Activated CD8-positive, alpha-beta memory T cell treated with anti-CD3 and anti-CD28 coated beads for 48 hours (primary cell): ENCODE measurements around the gene NUDT9.
"Not testable (repeated sequence)": the region's sequence is repeated elsewhere in the genome, so short reads cannot be mapped to it uniquely, and the experiment has no call there.

Experiments used
- DNase-seq, 3 experiments: peaks; one replicate each; pipeline ENCODE4 v3.0.0-alpha.2; 2020; ENCODE audit warnings: low read depth in 2 of 3, low spot score in 2 of 3

Gene NUDT9

DNA sequence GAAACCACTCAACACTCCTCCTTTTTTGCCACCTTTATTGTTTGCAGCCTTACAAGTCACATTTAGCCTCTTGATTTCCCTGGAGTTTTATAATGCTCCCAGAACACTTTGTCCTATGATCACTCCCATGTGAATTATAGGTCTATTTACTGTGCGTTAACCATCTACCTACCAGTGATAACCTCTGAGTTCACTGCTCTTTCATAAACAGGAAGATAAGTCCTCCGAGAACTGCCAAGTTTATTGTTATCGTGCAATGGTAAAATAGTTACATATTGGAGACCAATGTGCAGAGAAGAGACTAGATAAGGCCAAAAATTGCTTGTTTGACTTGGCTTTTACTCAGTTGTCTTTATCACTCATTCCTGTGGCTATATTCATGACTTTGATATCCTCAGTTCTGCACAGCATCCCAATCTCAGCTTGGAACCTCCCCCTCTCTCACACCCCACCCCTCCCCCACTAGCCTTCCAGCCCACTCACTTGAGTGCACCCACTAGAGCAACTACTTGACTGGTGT is 12.9 kb upstream of the NUDT9 start:
- no peak for DNase-seq

DNA sequence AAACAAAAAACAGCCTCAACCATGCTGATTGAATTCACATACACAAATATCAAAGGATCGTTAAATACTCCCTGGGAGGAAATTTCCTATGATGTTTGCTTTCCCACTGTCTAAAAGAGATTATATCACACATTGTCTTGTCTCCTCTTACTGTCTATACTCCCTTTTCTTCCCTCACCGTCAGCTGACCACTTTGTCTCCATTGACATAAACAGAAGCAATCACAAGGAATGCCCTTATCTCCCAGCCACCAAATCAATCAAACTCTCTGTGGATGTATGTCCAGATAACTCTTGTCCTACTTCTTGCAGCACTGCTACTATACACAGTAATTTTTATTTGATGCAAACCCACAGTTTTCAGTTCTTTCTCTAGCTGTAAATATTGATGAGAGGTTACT is 12.2 kb upstream of the NUDT9 start:
- no peak for DNase-seq

DNA sequence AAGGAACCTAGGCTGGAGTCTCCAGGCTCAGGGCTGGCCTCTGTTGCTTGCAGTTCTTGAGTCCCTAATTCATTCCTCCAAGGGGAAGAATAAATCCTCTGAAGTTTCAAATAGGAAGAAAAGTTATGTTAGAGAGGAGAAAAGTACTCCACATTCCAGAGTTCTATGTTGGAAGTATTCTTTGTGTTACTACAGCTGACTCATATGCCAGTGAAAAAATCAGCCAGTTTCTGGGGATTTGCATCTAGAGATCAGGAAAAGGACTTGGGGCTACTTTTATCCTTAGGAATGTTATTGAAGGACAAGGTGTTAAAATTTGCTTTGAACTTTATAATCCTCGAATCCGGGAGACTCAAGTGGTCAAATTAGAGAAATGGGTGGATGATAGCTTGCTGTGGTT is 11.7 kb upstream of the NUDT9 start:
- no peak for DNase-seq

DNA sequence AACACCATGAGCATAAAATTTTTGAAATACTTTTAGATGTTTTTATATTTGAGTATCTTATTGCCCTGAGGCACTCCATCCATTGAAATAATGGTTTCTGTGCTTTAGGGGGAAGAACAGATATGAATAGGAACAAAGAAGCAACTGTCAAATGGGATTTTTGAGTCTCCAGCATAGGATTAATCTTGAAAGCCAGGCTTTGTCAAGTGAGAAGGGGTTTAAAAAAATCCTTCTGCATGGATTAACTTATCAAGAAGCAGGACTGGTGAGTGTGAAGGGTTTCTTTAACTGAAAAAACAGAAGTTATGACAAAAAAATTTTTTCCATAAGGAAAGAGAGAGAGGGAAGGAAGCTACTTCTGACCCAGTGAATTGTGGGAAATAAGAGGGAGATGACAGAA is 7.6 kb upstream of the NUDT9 start:
- no peak for DNase-seq

DNA sequence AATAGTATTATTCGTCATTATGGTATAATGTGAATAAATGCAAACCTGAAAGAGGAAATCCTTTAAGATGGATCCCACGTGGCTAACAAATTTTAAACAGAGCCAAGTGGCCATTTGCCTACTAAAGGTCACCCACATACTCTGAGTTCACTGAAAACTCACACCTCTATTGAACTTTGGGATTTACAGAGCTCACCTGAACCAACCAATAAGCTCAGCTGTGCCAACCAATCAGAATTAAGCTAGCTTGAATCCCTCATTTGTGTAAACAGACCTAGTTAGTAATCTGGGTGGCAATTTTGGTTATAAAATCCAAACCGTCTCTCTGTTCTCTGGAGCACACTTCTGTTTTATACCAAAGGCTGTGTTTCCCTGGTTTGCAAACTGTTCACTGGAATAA is 5.4 kb upstream of the NUDT9 start:
- DNase-seq: no peak

DNA sequence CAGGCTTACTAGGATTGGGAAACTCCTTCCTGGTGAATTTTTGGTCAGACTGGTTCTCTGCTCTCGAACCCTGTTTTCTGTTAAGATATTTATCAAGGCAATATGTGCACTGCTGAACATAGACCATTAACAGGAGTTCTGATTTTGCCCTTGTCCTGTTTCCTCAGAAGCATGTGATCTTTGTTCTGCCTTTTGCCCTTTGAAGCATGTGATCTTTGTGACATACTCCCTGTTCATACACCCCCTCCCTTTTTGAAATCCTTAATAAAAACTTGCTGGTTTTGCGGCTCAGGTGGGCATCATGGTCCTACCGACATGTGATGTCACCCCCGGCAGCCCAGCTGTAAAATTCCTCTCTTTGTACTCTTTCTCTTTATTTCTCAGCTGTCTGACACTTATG is 4.0 kb upstream of the NUDT9 start:
- DNase-seq: not testable (repeated sequence)

DNA sequence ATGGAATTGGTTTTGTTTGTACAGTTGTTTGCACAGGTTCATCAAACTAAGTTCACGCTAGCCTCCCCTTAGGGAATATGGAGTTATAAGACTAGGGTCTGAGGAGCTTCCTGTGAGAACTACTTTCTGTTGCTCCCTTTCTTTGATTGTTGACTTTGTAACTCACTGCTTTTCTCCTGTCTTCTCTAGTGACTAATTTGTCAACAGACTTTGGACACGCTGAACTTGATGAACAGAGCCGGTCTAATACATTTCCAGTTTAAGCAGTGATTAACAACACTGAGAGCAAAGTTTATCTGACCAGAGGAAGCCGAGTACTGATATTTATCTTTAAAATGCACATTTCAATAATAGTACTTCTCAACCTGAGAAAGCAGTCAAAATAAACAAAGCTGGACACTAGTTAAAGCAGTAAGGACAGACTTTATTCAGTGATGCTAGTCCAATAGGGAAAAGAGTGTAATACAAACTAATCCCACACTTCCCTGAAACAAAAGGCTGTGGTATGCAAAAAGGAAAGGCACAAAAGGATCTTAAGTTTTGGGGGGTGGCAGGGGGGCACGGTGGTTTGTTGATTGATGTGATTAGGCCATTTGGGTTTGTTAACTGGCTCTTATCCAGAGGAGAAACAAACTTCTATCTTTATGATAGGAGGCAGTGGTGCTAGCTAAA is 2.7 kb upstream of the NUDT9 start:
- no peak for DNase-seq

DNA sequence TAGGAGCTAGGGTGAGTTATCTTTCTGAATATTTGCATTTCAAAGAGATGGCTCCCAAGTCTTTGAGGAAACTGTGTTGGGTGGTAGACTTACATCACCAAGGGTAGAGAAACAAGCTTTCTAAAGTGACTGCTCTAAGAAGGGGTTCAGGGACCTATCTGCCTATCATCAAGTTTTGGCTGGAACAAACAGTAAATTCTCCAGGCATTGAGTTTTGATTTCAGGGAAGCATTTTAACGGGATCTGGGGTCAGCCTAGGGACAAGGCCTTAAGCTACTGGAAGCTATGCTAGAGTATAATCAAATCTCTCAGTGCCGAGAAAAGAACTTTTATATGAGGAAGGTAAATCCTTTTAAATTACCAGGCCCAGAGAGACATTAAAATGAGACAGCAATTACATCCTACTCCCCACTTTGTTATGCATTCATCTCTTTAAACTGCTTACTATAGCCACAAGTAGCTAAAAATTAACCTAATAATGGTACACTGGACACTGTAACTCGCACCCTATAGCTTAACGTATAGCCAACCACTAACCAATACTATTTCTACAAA is 2.0 kb upstream of the NUDT9 start:
- no peak for DNase-seq

DNA sequence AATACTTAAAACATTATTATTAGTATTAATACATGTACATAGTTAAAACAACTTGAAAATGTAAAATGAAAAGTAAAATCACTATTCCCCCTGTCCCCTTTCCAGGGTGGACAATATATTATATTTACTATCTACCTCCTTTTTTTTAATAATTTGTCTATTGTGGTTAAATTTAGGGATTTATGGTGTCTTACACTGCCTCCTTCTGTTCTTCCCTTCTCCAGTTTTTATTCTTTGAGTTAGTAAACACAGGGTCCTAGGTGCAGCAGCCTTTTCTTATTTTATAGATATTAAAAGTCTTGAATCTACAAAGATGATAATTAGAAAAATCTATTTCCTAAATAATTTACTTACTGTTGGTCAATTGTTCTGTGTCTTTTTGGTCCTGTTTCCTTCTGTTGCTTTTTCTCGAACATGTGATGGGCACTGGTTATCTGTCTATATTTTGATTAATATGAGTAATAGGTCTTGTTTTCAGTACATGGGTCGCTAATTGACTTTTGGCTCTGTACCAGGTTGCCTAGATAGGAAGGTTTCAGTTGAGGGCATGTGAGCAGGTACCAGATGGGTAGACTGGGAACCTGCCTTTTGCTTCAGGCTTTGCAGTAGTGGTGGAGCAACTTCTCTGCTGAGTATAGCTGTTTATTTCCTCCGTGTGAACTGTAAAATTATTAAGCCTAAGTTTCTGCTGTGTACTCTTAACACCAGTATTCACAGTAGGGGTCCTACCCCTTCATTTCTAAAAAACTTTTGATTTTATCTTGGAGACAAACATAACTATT is 1.1 kb downstream of the NUDT9 start:
- no peak for DNase-seq

DNA sequence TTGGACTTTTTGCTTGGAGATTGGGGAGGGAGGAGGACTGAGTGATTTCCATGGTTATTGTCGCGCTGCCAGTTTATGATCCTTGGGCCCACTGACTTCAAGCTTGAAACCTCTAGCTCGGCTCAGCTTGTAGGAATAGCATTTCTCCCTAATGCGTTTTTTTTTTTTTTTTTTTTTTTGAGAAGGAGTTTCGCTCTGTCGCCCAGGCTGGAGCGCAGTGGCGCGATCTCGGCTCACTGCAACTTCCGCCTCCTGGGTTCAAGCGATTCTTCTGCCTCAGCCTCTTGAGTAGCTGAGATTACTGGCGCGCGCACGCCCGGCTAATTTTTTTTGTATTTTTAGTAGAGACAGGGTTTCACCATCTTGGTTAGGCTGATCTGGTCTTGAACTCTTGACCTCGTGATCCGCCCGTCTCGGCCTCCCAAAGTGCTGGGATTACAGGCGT is 1.7 kb downstream of the NUDT9 start:
- DNase-seq: not testable (repeated sequence)

DNA sequence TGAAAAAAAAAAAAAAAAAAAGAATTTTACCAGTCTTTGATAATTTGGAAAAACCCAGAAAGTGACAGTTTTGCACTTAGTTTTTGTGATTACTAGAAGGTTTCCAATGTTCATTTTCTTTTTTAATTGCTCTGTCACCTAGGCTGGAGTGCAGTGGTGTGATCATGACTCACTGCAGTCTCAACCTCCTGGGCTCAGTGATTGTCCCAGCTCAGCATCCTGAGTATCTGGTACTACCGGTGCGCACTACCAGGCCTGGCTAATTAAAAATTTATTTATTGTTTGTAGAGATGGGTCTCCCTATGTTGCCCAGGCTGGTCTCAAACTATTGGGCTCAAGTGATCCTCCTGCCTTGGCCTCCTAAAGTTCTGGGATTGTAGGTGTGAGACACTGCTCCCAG is 3.3 kb downstream of the NUDT9 start:
- DNase-seq: no peak

DNA sequence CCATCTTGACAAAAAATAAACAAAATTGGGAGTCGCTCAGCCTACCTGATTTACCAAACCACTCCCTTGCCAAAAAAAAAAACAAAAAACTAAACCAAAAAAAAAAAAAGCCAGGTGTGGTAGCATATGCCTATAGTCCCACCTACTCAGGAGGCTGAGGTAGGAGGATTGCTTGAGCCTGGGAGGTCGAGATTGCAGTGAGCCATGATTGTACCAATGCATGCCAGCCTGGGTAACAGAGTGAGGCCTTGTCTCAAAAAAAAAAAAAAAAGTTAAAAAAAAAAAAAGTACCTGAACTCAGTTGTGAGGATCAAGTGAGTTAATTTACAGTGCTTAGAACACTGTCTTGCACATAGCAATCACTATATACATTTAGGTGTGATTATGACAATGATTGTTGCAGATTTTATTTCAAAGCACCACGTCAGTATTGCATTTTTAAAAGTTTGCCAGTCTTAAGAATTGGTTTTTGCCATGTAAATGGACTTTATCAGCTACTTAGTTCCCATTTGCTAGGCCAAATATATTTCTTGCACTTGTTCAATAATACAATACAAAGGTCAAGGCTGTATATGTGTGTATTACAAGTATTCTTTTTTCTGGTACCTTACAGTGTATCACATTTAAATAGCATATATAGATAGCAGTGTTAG is 4.6 kb downstream of the NUDT9 start:
- DNase-seq: no peak

DNA sequence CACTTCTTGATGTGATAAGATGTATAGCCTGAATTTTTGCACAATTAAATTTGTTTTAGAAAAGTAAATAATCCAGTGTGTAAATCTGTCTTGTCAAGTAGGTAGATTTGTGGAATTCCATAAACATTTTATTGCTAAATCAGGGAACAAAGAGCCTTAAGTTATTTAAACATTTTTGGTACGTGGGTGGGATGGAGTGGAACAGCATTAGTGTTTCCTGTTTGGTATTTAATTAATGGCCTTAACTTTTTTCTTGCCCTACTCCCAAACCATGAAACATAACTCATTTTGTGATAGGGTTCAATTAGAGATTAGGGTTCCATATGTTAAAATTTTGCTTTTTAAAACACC is 5.1 kb downstream of the NUDT9 start:
- no peak for DNase-seq

DNA sequence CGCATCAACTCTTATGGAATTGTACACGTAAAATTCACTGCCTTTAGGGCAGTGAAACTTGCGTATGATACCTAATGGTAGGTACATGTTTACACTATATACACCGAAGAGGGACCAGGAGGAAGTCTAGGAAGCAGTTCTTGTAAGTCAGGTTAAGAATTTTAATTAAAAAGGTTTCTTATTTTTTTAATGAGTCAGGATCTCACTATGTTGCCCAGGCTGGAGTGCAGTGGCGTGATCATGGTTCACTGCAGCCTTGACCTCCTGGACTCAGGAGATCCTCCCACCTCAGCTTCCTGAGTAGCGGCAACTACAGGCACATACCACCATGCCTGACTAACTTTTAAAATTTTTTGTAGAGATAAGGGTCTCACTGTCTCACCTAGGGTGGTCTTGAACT is 6.6 kb downstream of the NUDT9 start:
- DNase-seq: no peak

DNA sequence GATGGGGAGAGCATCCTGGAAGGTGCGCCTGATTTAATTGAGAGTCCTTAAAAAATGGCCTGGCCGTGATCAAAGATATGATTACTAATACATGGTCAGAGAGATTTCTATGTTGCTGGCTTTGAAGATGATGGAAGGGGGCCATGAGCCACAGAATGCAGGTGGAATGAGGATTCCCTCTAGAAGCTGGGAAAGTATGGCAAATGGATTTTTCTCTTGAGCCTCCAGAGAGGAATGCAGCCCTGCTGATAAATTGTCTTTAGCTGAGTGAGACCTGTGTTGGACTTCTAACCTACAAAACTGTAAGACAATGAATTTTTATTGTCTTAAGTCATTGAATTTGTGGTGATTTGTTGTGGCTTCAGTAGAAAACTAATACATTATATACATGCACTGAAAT is 7.7 kb downstream of the NUDT9 start:
- DNase-seq: no peak

DNA sequence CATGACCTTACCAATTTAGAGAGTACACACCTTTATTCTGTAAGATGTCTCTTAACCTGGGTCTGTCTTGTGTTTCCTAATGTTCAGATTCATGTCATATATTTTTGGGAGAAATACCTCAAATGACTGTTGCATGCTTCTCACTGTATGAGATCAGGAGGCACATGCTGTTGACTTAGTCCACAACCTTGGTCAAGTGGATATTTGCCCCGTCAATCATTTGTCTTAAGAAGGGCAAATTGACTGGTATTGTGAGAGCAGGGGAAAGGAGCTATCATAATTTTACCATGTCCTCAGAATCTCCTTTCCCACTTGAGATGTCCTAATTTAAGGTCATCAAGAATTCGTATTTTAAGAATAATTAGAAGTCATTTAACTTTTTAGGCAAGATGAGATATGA is 11.0 kb downstream of the NUDT9 start:
- DNase-seq: no peak

DNA sequence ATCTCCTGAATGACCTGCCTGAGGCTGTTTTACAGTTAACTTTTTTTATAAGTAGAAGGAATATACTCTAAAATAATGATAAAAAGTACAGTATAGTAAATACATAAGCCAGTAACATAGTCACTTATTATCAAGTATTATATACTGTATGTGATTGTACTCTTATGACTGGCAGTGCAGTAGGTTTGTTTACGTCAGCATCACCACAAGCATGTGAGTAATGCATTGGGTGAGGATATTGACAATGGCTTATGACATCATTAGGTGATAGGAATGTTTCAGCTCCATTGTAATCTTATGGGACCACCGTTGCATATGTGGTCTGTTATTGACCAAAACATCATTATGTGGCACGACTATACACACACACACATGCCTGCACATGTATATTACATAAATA is 20.5 kb downstream of the NUDT9 start:
- no peak for DNase-seq

DNA sequence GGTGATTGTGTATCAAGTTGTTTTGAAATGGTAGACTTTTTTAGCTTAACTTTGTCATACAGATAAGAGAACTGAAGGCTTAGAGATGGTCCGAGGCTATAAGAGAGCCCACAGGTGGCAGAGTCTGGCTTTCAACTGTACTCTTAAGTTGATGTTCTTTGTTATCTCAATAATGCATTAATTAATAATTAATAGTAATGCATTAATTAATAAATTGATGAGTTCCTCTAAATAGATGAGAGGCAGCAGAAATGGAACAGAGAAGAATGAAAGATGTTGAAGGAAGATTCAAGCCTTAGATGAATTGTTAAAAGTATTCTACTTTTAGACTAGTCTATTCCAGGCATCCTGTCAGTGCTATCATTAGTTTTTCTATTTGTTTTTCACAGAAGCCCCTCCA is 22.4 kb downstream of the NUDT9 start:
- DNase-seq: no peak

DNA sequence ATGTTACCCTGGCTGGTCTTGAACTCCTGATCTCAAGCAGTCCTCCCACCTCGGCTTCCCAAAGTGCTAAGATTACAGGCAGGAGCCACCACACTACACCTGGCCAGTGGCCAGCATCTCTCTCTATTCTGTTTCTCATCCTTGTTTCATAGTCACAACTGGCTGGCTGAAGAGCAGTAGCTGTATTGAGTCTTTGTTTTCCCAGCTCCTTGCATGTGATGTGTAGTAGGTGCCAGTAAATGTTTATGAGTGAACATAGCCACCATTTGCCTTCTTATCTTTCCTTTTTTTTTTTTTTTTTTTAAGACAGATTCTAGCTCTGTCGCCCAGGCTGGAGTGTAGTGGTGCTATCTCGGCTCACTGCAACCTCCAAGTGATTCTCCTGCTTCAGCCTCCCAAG is 23.6 kb downstream of the NUDT9 start:
- no peak for DNase-seq

DNA sequence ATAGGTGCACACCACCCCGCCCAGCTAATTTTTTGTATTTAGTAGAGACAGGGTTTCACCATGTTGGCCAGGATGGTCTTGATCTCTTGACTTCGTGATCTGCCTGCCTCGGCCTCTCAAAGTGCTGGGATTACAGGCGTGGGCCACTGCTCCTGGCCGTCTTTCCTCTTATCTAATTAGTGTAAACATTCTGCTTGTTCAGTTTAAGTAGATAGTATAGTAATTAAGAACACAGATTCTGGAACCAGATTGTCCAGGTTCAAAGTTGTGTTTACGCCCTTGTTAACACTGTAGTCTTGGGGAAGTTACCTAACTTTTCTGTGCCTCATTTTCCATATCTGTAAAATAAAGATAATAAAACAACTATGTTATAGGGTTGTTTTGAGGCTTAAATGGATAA is 24.0 kb downstream of the NUDT9 start:
- not testable (repeated sequence) for DNase-seq

DNA sequence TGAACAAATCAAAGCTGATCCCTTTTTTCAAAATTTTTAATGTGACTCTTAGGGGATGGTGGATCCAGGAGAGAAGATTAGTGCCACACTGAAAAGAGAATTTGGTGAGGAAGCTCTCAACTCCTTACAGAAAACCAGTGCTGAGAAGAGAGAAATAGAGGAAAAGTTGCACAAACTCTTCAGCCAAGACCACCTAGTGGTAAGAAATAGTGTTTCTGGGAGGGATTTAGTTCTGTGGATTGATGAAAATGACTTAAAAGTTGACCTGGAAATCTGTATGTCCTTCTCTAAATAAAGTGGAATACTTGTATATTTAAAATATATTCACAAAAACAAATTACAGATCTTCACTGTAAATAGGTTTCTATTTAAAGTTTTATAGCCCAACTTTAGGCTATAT is 29.2 kb downstream of the NUDT9 start:
- no peak for DNase-seq

DNA sequence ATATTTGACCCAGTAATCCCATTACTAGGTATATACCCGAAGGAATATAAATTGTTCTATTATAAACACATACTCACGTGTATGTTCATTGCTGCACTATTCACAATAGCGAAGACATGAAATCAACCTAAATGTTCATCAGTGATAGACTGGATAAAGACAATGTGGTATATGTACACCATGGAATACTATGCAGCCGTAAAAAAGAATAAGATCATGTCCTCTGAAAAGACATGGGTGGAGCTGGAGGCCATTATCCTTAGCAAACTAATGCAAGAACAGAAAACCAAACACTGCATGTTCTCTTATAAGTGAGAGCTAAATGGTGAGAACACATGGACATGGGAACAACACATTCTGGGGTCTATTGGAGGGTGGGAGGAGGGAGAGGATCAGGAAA is 36.5 kb downstream of the NUDT9 start:
- no peak for DNase-seq
